Osteoblast (primary cell): Measurements from ENCODE around the gene COL25A1. TPM values are rescaled to one million over a fixed set of nuclear protein-coding genes. Genes with fewer than 3 reads are reported as not detected.

ENCODE experiments used
- DNase-seq: peaks from one replicate; pipeline ENCODE4 v3.0.0; 2011; ENCODE audit warnings: low spot score, mixed read lengths; ENCODE audit not compliant: insufficient read length; ENCODE audit errors: missing footprints
- H2AFZ ChIP-seq: 2 replicates; pipeline ENCODE4 v1.6.0; 2011; ENCODE audit warnings: mild to moderate bottlenecking, low read length
- H3K27ac ChIP-seq: 2 replicates; pipeline ENCODE4 v1.5.1; 2011; ENCODE audit warnings: mild to moderate bottlenecking, low read depth, low read length, moderate library complexity
- H3K27me3 ChIP-seq: 2 replicates; pipeline ENCODE4 v1.6.0; 2012; ENCODE audit warnings: mild to moderate bottlenecking, control low read depth, inconsistent platforms, low read length, moderate library complexity; ENCODE audit not compliant: insufficient read depth
- H3K36me3 ChIP-seq: 2 replicates; pipeline ENCODE4 v1.5.1; 2011; ENCODE audit warnings: mild to moderate bottlenecking, low read length, control low read depth, moderate library complexity; ENCODE audit not compliant: insufficient read depth
- H3K4me1 ChIP-seq: 2 replicates; pipeline ENCODE4 v1.5.1; 2011; ENCODE audit warnings: mild to moderate bottlenecking, low read length, control low read depth, moderate library complexity; ENCODE audit not compliant: insufficient read depth
- H3K4me2 ChIP-seq: 2 replicates; pipeline ENCODE4 v1.6.0; 2011; ENCODE audit warnings: mild to moderate bottlenecking, low read length; ENCODE audit not compliant: insufficient read depth
- H3K4me3 ChIP-seq: fragments of 200-600 bp; sonication (generic); 3 replicates; pipeline ENCODE4 v1.5.1; 2012; ENCODE audit warnings: mild to moderate bottlenecking, low read length, inconsistent platforms; ENCODE audit not compliant: insufficient read depth
- H3K79me2 ChIP-seq: 2 replicates; pipeline ENCODE4 v1.6.0; 2012; ENCODE audit warnings: mild to moderate bottlenecking, low read length, control low read depth, inconsistent platforms; ENCODE audit not compliant: insufficient read depth
- H3K9me3 ChIP-seq: 2 replicates; pipeline ENCODE4 v1.5.1; 2011; ENCODE audit warnings: low read depth, low read length, control low read depth
- H4K20me1 ChIP-seq: 2 replicates; pipeline ENCODE4 v1.6.0; 2012; ENCODE audit warnings: mild to moderate bottlenecking, low read length, control low read depth; ENCODE audit not compliant: insufficient read depth
- CTCF ChIP-seq: IDR thresholded peaks from 2 replicates; pipeline ENCODE4 v1.5.1; 2011; ENCODE audit warnings: mild to moderate bottlenecking, low read depth, low read length, moderate library complexity; ENCODE audit errors: extremely low read depth
- total RNA-seq: library from RNA; depleted of rRNA; stranded (reverse); fragments of >200 nt; gene quantifications from 2 replicates; pipeline ENCODE4 v1.2.3, GENCODE V29; 2012

The COL25A1 gene
- total RNA-seq, 1 donor: 1.4 TPM

GRCh38 chr4:108762559-108763225 is 539.8 kb downstream of the COL25A1 start, which contains the start of gene ETNPPL:
Gene ETNPPL, minus strand, starts transcription at chr4:108763053. Its CDS starts 155 bp downstream, at chr4:108762898.
- Histone ChIP-seq H3K9me3 (no peaks in the 10 kb centered on the region), H3K4me3 (peak within 1 kb of the TSS; percentile 69), H4K20me1 (no peaks in the 10 kb centered on the region), H2AFZ (peak within 1 kb of the TSS; percentile 70), H3K4me2 (peak within 1 kb of the TSS; percentile 86), H3K79me2 (no peaks in the 10 kb centered on the region), H3K27me3 (peaks cover 34% of the 10 kb centered on the region), H3K4me1 (peaks cover 12% of the 10 kb centered on the region), H3K27ac (no peak within 1 kb of the TSS), H3K36me3 (no peaks in the 10 kb centered on the region)
- no peak for DNase-seq
- no peak for TF ChIP-seq CTCF

Other genes with a start within 250 kb of the COL25A1 start
- 18.1 and 22.7 TPM in 2 replicates for gene SEC24B, start 131.2 kb upstream of the COL25A1 start, total RNA-seq